ENCODE data around the gene GRN. TPM values are rescaled to one million over a fixed set of nuclear protein-coding genes. Genes with fewer than 3 reads are reported as not detected.

The GRN gene
- total and polyA plus RNA-seq, 2 of the 8 experiments (the other 6 are each of a cell fraction or from before 2014, with no cell fraction given): 108 to 387 TPM

- no peak for TF ChIP-seq USF2 (IDR thresholded peaks at IDR 0.05; ENCODE audit: low read length)
- no peak for TF ChIP-seq SP2 (IDR thresholded peaks at IDR 0.05; ENCODE audit: low read length)
- TF ChIP-seq YY1 (IDR thresholded peaks at IDR 0.05; ENCODE audit: low read depth, low read length): peak; percentile 49; the same call in 1 of the 2 replicates
- no peak for TF ChIP-seq GABPA (IDR thresholded peaks at IDR 0.05; ENCODE audit: borderline replicate concordance, insufficient read depth, low read length)
- no peak for TF ChIP-seq BCL11A (IDR thresholded peaks at IDR 0.05; ENCODE audit: low read depth in 2 of 2, low read length in 2 of 2)
- 0 out of 3 replicates have a peak, but pooled peaks of 1 of the 2 experiments have one; percentile 29 for TF ChIP-seq EP300 (IDR thresholded peaks at IDR 0.05; ENCODE audit: borderline replicate concordance in 1 of 2, low read depth in 2 of 2, low read length in 2 of 2)
- no peak for TF ChIP-seq TBP (IDR thresholded peaks at IDR 0.05; ENCODE audit: low read depth, low read length)
- no peak for TF ChIP-seq BACH1 (IDR thresholded peaks at IDR 0.05; ENCODE audit: low read length)
- no peak for TF ChIP-seq ATF2 (IDR thresholded peaks at IDR 0.05; ENCODE audit: low read length)
- TF ChIP-seq EZH2 (IDR thresholded peaks at IDR 0.05; ENCODE audit: low read depth, low read length, severe bottlenecking): no peak
- TF ChIP-seq HDAC6 (IDR thresholded peaks at IDR 0.05; ENCODE audit: low read depth, low read length): no peak
- TF ChIP-seq CTBP2 (IDR thresholded peaks at IDR 0.05; ENCODE audit: borderline replicate concordance, insufficient read depth, insufficient read length, low read length): no peak
- 0 out of 2 replicates have a peak, but pooled peaks have one; percentile 40 for TF ChIP-seq TCF12 (IDR thresholded peaks at IDR 0.05; ENCODE audit: low read depth, low read length)
- TF ChIP-seq CREB1 (IDR thresholded peaks at IDR 0.05): 0 out of 2 replicates have a peak, but pooled peaks have one; percentile 22
- no peak for TF ChIP-seq CHD2 (IDR thresholded peaks at IDR 0.05; ENCODE audit: low read length)
- TF ChIP-seq CTCF (IDR thresholded peaks at IDR 0.05; ENCODE audit: control extremely low read depth in 1 of 3, insufficient read depth in 1 of 3, low read depth in 1 of 3, low read length in 3 of 3): peak; percentile 65 to 82 (median 79)
- TF ChIP-seq SP1 (IDR thresholded peaks at IDR 0.05; ENCODE audit: low read depth, low read length): no peak
Observed at GRCh38 chr17:44354582-44355561, 9.8 kb downstream of the GRN start (continued).
